ENCODE data around the gene GPR153. TPM values are rescaled to one million over a fixed set of nuclear protein-coding genes. Genes with fewer than 3 reads are reported as not detected.

The GPR153 gene
- total and polyA plus RNA-seq, 2 of the 8 experiments (the other 6 are each of a cell fraction or from before 2014, with no cell fraction given) = 5.7 to 8.1 TPM

GRCh38 chr1:6288026-6288425 is 27.1 kb upstream of the GPR153 start (continued):
- TF ChIP-seq RNF2 (IDR thresholded peaks at IDR 0.05; ENCODE audit: borderline replicate concordance, low read depth, low read length, missing control alignments, poor library complexity, severe bottlenecking) (no peak), SP2 (IDR thresholded peaks at IDR 0.05; ENCODE audit: low read length) (no peak), SP4 (IDR thresholded peaks at IDR 0.05; ENCODE audit: low read length) (no peak), SRF (IDR thresholded peaks at IDR 0.05; ENCODE audit: low read depth, low read length) (no peak), ATF3 (IDR thresholded peaks at IDR 0.05; ENCODE audit: insufficient read depth, low read depth, low read length) (no peak), BRCA1 (IDR thresholded peaks at IDR 0.05; ENCODE audit: low read depth, low read length) (no peak)

Data from H1 (cell line).